MCF 10A (cell line): Measurements from ENCODE around the gene GRAPL. TPM values are rescaled to one million over a fixed set of nuclear protein-coding genes. Genes with fewer than 3 reads are reported as not detected.
"Not testable (repeated sequence)": the region's sequence is repeated elsewhere in the genome, so short reads cannot be mapped to it uniquely, and the experiment has no call there.

ENCODE experiments used
- Bru-seq: library from RNA; stranded (reverse); fragments of 400-500 nt; gene quantifications from one replicate; lab custom pipeline; 2021; lab: Mats Ljungman, UMichigan
- BruChase-seq, 2 experiments: library from RNA; stranded (reverse); fragments of 400-500 nt; gene quantifications; one replicate each; lab custom pipeline; 2021; lab: Mats Ljungman, UMichigan
- BruUV-seq: library from RNA; stranded (reverse); fragments of 400-500 nt; replicated peaks from 2 replicates; lab custom pipeline; 2021; lab: Mats Ljungman, UMichigan
- CTCF ChIA-PET: fragments of 300-600 bp; sonication (Branson Sonifier 250); formaldehyde crosslinking; extraction: SDS; loops from one replicate; lab custom pipeline; 2021; ENCODE audit warnings: antibody characterized with exemption, inconsistent platforms; lab: Yijun Ruan, JAX
- POLR2A ChIA-PET: fragments of 300-600, 350-650 bp; sonication (Branson Sonifier 250); formaldehyde crosslinking; extraction: SDS; loops from one replicate; lab custom pipeline; 2020; ENCODE audit warnings: antibody characterized with exemption, inconsistent platforms; lab: Yijun Ruan, JAX
- DNase-seq: peaks from one replicate; pipeline ENCODE4 v3.0.0-alpha.2; 2018; ENCODE audit not compliant: unreplicated experiment
- H3K27ac Mint-ChIP-seq: one replicate; pipeline ENCODE4 v1.8.0; 2022; ENCODE audit warnings: mild to moderate bottlenecking, low read depth, mixed read lengths; ENCODE audit not compliant: unreplicated experiment
- H3K27me3 Mint-ChIP-seq: one replicate; pipeline ENCODE4 v1.8.0; 2022; ENCODE audit warnings: mixed read lengths; ENCODE audit not compliant: insufficient read depth, unreplicated experiment
- H3K36me3 Mint-ChIP-seq: one replicate; pipeline ENCODE4 v1.8.0; 2022; ENCODE audit warnings: mild to moderate bottlenecking, moderate library complexity, mixed read lengths; ENCODE audit not compliant: insufficient read depth, unreplicated experiment
- H3K4me1 Mint-ChIP-seq: one replicate; pipeline ENCODE4 v1.8.0; 2022; ENCODE audit warnings: mixed read lengths; ENCODE audit not compliant: insufficient read depth, unreplicated experiment
- H3K4me3 Mint-ChIP-seq: one replicate; pipeline ENCODE4 v1.8.0; 2022; ENCODE audit warnings: mild to moderate bottlenecking, moderate library complexity, mixed read lengths; ENCODE audit not compliant: unreplicated experiment
- H3K9me3 Mint-ChIP-seq: one replicate; pipeline ENCODE4 v1.8.0; 2022; ENCODE audit warnings: mixed read lengths; ENCODE audit not compliant: unreplicated experiment
- intact Hi-C: fragments of 100-400 bp; cut with micrococcal nuclease; formaldehyde crosslinking; loops from 2 replicates; pipeline ENCODE4 v1.14.1; 2022
- long read RNA-seq: library from polyadenylated mRNA; stranded (forward); transcript quantifications from one replicate; pipeline ENCODE4 v2.0.0, GENCODE V29; 2022
- total RNA-seq: library from RNA; stranded (reverse); gene quantifications from 2 replicates; pipeline ENCODE4 v1.2.3, GENCODE V29; 2022

Gene GRAPL
- not detected in 2 replicates for total RNA-seq
- Bru-seq, nascent RNA, result percentile 4 among the genes with signal in this experiment
- BruChase-seq, experiment 1, labeled RNA remaining after a 6-hour chase, result not detected
- BruChase-seq, experiment 2, labeled RNA remaining after a 2-hour chase, result percentile 3 among the genes with signal in this experiment
- long read RNA-seq, partial matches to known transcripts, result 0 of 1 reads
- long read RNA-seq, other reads (novel, unspliced or antisense), result 1 of 1 reads

DNA sequence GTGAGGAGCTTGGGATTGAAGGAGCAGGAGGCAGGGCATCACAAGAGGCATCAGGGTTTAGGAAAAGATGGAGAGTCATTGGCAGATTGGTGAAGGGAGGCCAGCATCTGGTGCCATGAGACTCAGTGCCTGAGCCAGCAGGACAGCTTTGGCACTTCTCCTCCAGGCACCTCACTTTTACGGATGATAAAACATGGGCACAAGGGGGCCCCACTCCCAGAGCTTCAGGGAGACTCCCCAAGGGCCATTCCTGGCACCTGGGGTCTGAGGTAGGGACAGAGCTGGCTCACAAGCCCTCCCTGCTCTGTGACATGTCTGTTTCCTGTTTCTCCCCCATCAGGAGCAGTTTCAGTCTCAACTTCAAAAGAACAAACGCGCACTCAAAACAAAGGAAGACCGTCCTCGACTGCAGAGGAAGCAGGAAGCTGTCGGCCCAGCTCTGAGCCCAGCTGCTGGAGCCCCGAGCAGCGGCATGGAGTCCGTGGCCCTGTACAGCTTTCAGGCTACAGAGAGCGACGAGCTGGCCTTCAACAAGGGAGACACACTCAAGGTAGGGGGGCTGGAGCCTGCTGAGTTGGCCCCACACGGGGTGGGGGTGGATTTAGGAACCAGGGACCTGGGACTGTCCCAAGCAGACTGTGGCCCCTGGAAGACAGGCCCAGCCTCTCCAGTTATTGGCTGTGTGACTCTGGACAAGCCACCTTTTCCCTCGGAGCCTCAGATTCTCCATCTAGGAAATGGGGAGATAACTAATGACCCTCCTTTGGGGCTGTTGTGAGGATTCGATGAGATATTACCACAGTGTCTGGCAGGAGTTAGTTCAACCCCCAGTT, at the start of gene GRAPL:
GRAPL (plus strand) TSS at position 442 of the 833 bp plus-strand sequence; CDS start at position 473, 31 bp downstream.
- H3K27me3 Mint-ChIP-seq, POLR2A ChIA-PET, H3K4me1 Mint-ChIP-seq, H3K27ac Mint-ChIP-seq, DNase-seq, H3K36me3 Mint-ChIP-seq, CTCF ChIA-PET, H3K4me3 Mint-ChIP-seq, H3K9me3 Mint-ChIP-seq, BruUV-seq, intact Hi-C loops: not testable (repeated sequence)

DNA sequence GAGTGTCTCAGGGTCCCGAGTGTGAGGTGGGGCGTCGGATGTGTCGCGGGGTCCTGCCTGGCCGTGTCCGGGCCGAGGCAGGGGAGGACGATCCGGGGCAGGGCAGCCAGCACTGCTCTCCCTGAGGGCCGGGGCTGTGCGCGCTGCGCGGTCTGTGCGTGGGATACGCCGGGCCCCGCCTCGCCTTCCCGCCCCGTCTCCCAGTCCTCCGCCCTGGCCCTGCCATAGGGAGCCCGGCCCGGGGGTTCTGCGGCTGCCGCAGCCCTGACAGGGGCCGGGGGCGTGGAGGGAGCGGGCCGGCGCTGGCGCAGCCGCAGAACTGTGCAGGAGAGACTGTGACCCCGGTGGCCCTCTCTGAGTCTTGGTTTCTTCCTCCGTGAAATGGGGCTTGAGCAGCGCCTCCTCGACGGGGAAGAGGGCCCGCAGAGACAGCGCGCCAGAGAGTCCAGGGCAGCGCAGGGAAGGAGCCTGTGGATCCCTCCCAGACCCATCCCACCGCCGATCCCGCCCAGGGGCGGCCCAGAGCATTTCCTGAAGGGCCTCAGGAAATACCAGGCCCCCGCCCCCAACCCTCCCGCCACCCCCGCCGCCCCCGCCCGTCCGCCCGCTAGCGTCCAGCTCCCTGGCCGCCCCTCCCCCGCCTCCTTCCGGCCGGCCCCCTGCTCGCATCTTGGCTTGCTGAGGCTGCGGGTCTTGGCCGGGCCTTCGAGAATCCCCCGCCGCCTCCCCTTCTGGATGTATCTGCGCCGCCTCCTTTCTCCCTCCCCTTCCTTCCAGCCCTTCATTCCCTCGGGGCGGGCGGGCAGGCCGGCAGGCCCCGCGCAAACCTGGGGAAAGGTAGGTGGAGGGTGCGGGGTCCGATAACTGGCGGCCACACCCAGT, 38.3 kb upstream of the GRAPL start:
- H3K27ac Mint-ChIP-seq, H3K27me3 Mint-ChIP-seq, H3K4me3 Mint-ChIP-seq, BruUV-seq, CTCF ChIA-PET, H3K4me1 Mint-ChIP-seq, POLR2A ChIA-PET, H3K36me3 Mint-ChIP-seq, H3K9me3 Mint-ChIP-seq, intact Hi-C loops, DNase-seq: not testable (repeated sequence)

DNA sequence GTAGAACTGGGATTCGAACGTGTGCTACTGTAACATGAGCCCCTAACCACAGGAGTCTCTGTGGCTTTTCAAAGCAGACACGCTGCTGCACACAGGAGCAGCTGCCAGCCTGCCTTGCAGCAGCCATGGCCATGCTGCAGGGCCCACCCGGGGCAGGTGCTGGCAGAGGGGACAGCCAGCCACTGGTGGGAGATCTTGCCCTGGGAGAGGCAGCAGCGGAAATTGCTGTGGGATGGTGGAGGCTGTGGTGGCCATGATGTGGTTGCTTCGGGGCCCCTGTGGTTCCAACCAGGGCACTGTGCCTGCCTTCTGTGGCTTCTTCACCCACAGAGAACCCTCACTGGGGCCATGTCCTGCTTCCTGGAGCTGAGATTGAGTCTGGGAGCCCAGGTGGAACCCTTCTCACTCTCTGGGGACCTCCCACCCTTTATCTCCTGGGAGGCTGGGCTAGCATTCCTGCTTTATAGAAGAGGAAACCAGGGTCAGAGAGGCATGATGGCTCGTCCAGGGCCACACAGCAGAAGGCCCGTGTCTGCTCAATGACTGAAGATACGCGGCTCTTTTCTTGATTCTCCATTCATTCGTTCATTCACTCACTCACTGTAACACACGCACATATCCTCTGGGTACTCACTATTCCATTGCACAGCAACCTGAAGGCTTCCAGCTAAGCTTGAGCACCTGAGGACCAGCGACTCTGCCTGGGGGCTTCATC, 37.2 kb upstream of the GRAPL start:
- H3K27me3 Mint-ChIP-seq, H3K4me3 Mint-ChIP-seq, POLR2A ChIA-PET, DNase-seq, H3K27ac Mint-ChIP-seq, H3K36me3 Mint-ChIP-seq, BruUV-seq, intact Hi-C loops, H3K4me1 Mint-ChIP-seq, CTCF ChIA-PET, H3K9me3 Mint-ChIP-seq: not testable (repeated sequence)

GRCh38 chr17:19092737-19093683, 34.4 kb upstream of the GRAPL start:
- DNase-seq, BruUV-seq, intact Hi-C loops, H3K27me3 Mint-ChIP-seq, POLR2A ChIA-PET, H3K4me1 Mint-ChIP-seq, CTCF ChIA-PET, H3K4me3 Mint-ChIP-seq, H3K36me3 Mint-ChIP-seq, H3K27ac Mint-ChIP-seq, H3K9me3 Mint-ChIP-seq: not testable (repeated sequence)

- H3K4me3 Mint-ChIP-seq, H3K27ac Mint-ChIP-seq, intact Hi-C loops: not testable (repeated sequence)
These were observed 33.5 kb upstream of the GRAPL start for GRCh38 chr17:19093684-19094438.

DNA sequence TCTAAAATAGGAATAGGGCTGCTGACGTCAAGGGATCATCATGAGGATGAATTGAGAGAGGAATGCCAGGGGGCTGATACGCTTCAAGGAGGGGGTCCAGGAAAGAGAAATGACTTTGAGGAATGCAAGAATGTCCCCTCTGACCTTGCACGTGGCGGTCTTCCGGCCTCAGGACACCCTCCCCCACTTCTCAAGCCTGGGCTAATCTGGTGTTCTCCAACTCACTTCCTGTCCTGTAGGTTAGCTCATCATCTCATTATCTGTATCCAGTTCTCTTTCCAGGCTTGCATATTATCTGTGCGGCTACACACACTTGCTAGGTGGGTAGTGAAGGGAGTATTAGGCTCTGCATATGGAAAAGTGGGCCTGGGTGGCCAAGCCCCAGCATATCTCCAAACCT, 18.9 kb upstream of the GRAPL start:
- DNase-seq, H3K27me3 Mint-ChIP-seq, H3K4me1 Mint-ChIP-seq, BruUV-seq, H3K4me3 Mint-ChIP-seq, CTCF ChIA-PET, POLR2A ChIA-PET, H3K9me3 Mint-ChIP-seq, intact Hi-C loops, H3K27ac Mint-ChIP-seq: not testable (repeated sequence)
- H3K36me3 Mint-ChIP-seq, result peaks cover 11% of the 10 kb centered on the region

More at GRCh38 chr17:19093684-19094438, 33.5 kb upstream of the GRAPL start:
- H3K9me3 Mint-ChIP-seq, POLR2A ChIA-PET, DNase-seq, BruUV-seq, H3K4me1 Mint-ChIP-seq, H3K36me3 Mint-ChIP-seq, CTCF ChIA-PET, H3K27me3 Mint-ChIP-seq: not testable (repeated sequence)

DNA sequence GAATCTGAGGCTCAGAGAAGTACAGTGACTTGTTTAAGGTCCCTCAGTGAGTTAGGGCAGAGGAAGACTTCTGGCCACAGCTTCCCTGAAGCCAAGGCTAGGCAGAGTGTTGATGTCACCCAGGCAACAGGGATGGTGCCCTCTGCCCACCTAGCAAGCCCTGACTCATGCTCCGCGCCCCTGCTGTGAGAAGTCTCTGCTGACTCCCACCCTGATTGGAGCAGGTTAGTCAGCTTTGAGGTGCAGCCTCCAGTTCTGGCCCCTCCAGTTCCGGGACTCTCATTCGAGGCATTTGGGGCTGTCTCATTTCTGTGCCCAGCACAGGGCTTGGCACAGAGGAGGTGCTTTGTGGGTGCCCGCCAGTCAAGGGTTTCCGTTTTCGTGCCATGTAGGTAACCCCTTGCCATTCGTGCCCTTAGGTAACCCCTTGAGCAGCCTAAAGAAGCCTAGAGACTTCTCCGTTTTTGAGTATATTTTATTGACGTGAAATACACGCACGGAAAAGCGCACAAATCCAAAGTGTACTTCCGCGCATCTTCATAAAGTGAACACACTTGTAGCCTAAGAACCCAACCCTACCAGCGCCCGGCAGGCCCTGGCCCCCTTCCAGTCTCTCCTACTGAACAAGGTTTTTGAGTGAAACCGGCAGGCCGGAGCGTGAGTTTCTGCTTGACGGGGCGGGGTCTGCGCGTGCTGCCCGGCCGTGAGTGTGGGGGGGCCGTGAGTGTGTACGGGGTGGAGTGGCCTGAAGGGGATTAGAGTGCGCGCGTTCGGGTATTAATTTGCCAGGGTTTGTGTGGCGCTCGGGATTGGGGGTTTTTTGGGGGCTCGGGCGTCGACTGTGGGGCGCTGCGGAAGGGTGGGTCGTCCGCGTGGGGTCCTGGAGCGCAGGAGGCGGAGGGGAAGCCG, 16.9 kb upstream of the GRAPL start:
- peaks cover 11% of the 10 kb centered on the region for H3K36me3 Mint-ChIP-seq
- H3K4me1 Mint-ChIP-seq, H3K27ac Mint-ChIP-seq, intact Hi-C loops, CTCF ChIA-PET, H3K9me3 Mint-ChIP-seq, DNase-seq, BruUV-seq, H3K4me3 Mint-ChIP-seq, POLR2A ChIA-PET, H3K27me3 Mint-ChIP-seq: not testable (repeated sequence)
